SK-N-SH (cell line): ENCODE data around the gene UBE2C. TPM values are rescaled to one million over a fixed set of nuclear protein-coding genes. Genes with fewer than 3 reads are reported as not detected.
A peak's percentile ranks its signal among the peaks of the same experiment; 100 is the strongest.

Experiments
- CTCF ChIA-PET: fragments of 300-600, 350-600 bp; formaldehyde crosslinking; extraction: SDS; loops from one replicate; lab custom pipeline; 2021; lab: Yijun Ruan, JAX
- POLR2A ChIA-PET: fragments of 350-600 bp; sonication (Branson Sonifier 250); formaldehyde crosslinking; extraction: SDS; loops from one replicate; lab custom pipeline; 2020; ENCODE audit warnings: antibody characterized with exemption, inconsistent platforms; lab: Yijun Ruan, JAX
- DNase-seq: peaks from one replicate; pipeline ENCODE4 v3.0.0; 2012
- H2AFZ ChIP-seq: fragments of 200-600 bp; sonication (generic); 2 replicates; pipeline ENCODE4 v1.8.1; 2016; ENCODE audit warnings: antibody characterized with exemption, mild to moderate bottlenecking, low read depth
- H3F3A ChIP-seq: fragments of 200-600 bp; sonication (generic); replicated peaks from 2 replicates; pipeline ENCODE3; 2016; ENCODE audit warnings: antibody characterized with exemption, mild to moderate bottlenecking; ENCODE audit not compliant: insufficient read depth
- H3K27ac ChIP-seq, 2 experiments: fragments of 200-500 bp in 1 of 2; fragments of 200-600 bp in 1 of 2; sonication (Bioruptor generic) in 1 of 2; sonication (generic), shearing (Covaris generic) in 1 of 2; 2 replicates each; pipeline versions ENCODE4 v1.5.1 to v1.6.1; 2014 to 2016; ENCODE audit warnings: low read depth in 2 of 2, inconsistent platforms in 1 of 2, low read length in 1 of 2, mild to moderate bottlenecking in 1 of 2, mixed read lengths in 1 of 2
- H3K27me3 ChIP-seq: fragments of 200-600 bp; sonication (generic), shearing (Covaris generic); 2 replicates; pipeline ENCODE4 v1.6.1; 2016; ENCODE audit warnings: mixed run types; ENCODE audit not compliant: insufficient read depth
- H3K36me3 ChIP-seq, 2 experiments: fragments of 200-500 bp in 1 of 2; fragments of 200-600 bp in 1 of 2; sonication (Bioruptor generic) in 1 of 2; sonication (generic) in 1 of 2; replicated peaks in 1 of 2; 2 replicates each; pipeline versions ENCODE3 to v1.5.1; 2014 to 2016; ENCODE audit warnings: low read length in 1 of 2, mild to moderate bottlenecking in 1 of 2; ENCODE audit not compliant: insufficient read depth in 2 of 2, control insufficient read depth in 1 of 2
- H3K4me1 ChIP-seq, 2 experiments: fragments of 200-500 bp in 1 of 2; fragments of 200-600 bp in 1 of 2; sonication (Bioruptor generic) in 1 of 2; sonication (generic), shearing (Covaris generic) in 1 of 2; 2 replicates each; pipeline versions ENCODE4 v1.5.1 to v1.6.1; 2014 to 2016; ENCODE audit warnings: low read depth in 1 of 2, low read length in 1 of 2, mixed run types in 1 of 2; ENCODE audit not compliant: insufficient read depth in 2 of 2, control insufficient read depth in 1 of 2
- H3K4me2 ChIP-seq: fragments of 200-600 bp; sonication (generic), shearing (Covaris generic); 2 replicates; pipeline ENCODE4 v1.6.1; 2017; ENCODE audit warnings: mixed run types
- H3K4me3 ChIP-seq, 2 experiments: fragments of 200-500 bp in 1 of 2; fragments of 200-600 bp in 1 of 2; sonication (Bioruptor generic) in 1 of 2; sonication (generic), shearing (Covaris generic) in 1 of 2; 2 replicates each; pipeline versions ENCODE4 v1.5.1 to v1.8.1; 2014 to 2016; ENCODE audit warnings: low read depth in 2 of 2, inconsistent platforms in 1 of 2, low read length in 1 of 2, mild to moderate bottlenecking in 1 of 2, mixed read lengths in 1 of 2, moderate library complexity in 1 of 2
- H3K79me2 ChIP-seq: fragments of 200-600 bp; sonication (generic); 2 replicates; pipeline ENCODE4 v1.8.1; 2017; ENCODE audit warnings: mild to moderate bottlenecking; ENCODE audit not compliant: insufficient read depth
- H3K9ac ChIP-seq: fragments of 200-600 bp; sonication (generic); 2 replicates; pipeline ENCODE4 v1.6.1; 2017; ENCODE audit warnings: mixed run types
- H3K9me2 ChIP-seq: fragments of 200-600 bp; sonication (generic); 2 replicates; pipeline ENCODE4 v1.6.1; 2017; ENCODE audit warnings: mixed run types
- H3K9me3 ChIP-seq: fragments of 200-600 bp; sonication (generic); 2 replicates; pipeline ENCODE4 v1.6.1; 2017; ENCODE audit warnings: mixed run types, mild to moderate bottlenecking, moderate library complexity
- H4K20me1 ChIP-seq: fragments of 200-600 bp; sonication (generic); 2 replicates; pipeline ENCODE4 v1.6.1; 2017; ENCODE audit warnings: mild to moderate bottlenecking, mixed run types; ENCODE audit not compliant: insufficient read depth
- CTCF ChIP-seq: fragments of 200-600 bp; sonication (generic); IDR thresholded peaks from 2 replicates; pipeline ENCODE4 v1.6.1; 2017; ENCODE audit warnings: antibody characterized with exemption, mild to moderate bottlenecking, moderate library complexity
- FOXM1 ChIP-seq: IDR thresholded peaks from 2 replicates; pipeline ENCODE4 v1.4.0; 2012; ENCODE audit warnings: low read depth, mild to moderate bottlenecking
- NFIC ChIP-seq: IDR thresholded peaks from 2 replicates; pipeline ENCODE4 v1.4.0; 2012; ENCODE audit warnings: borderline replicate concordance
- SMC3 ChIP-seq: IDR thresholded peaks from 2 replicates; pipeline ENCODE4 v1.6.1; 2012; ENCODE audit warnings: low read depth, low read length, improper control_type of control experiment
- USF1 ChIP-seq: IDR thresholded peaks from 2 replicates; pipeline ENCODE4 v1.4.0; 2012; ENCODE audit warnings: low read depth, borderline replicate concordance
- ZBTB33 ChIP-seq: IDR thresholded peaks from 2 replicates; pipeline ENCODE4 v1.4.0; 2012; ENCODE audit warnings: low read depth, borderline replicate concordance
- WGBS: methylation state at CpG from one replicate; pipeline ENCODE4 v1.1.6; 2017; ENCODE audit warnings: low lambda C conversion rate; 5-methylcytosine and 5-hydroxymethylcytosine counted together
- polyA plus RNA-seq, 3 experiments: library from polyadenylated mRNA; depleted of rRNA; stranded (reverse); fragments of >200 nt; gene quantifications; 2 replicates each; pipeline ENCODE4 v1.2.3, GENCODE V29; 2012

The UBE2C gene
- polyA plus RNA-seq, 1 of the 3 experiments (the other 2 are of a cell fraction), result 115 TPM

- H3K36me3 ChIP-seq, result no peaks in the 10 kb centered on the region
- 81% methylated on average over 3 of the region's 6 CpGs for WGBS
- H3K9me3 ChIP-seq, result no peaks in the 10 kb centered on the region
- TF ChIP-seq CTCF (no peak), USF1 (no peak), NFIC (peak; percentile 30; the same call in 1 of the 2 replicates)
- H4K20me1 ChIP-seq, result no peaks in the 10 kb centered on the region
- DNase-seq, result no peak
- H2AFZ ChIP-seq, result no peak overlapping the region
- no peaks in the 10 kb centered on the region for H3K79me2 ChIP-seq
- H3K4me2 ChIP-seq, result no peak overlapping the region
- H3F3A ChIP-seq, result peaks cover 28% of the 10 kb centered on the region
- no peaks in the 10 kb centered on the region for H3K27me3 ChIP-seq
- H3K9me2 ChIP-seq, result no peaks in the 10 kb centered on the region
- H3K4me3 ChIP-seq, result no peak overlapping the region
- CTCF ChIA-PET, result interaction anchor here (1.1 to 2.0 kb wide), 2 partner anchors 12 to 16 kb away, joined by 3 to 19 read pairs; no protein-coding TSS in a partner anchor
- H3K27ac ChIP-seq, result no peak overlapping the region
- POLR2A ChIA-PET, result no interaction called here
- H3K4me1 ChIP-seq, result peaks cover 0 to 28% of the 10 kb centered on the region in 2 experiments; a peak in 3 of 4 replicates
- no peak overlapping the region for H3K9ac ChIP-seq
Observed at GRCh38 chr20:45783656-45784294, 28.7 kb upstream of the UBE2C start.

GRCh38 chr20:45788351-45788750 lies 24.1 kb upstream of the UBE2C start:
- CTCF ChIA-PET, result interaction anchor here (0.6 to 7.3 kb wide), 3 partner anchors 17 to 554 kb away, joined by 3 to 51 read pairs (median 3); no protein-coding TSS in a partner anchor
- no peaks in the 10 kb centered on the region for H3K9me2 ChIP-seq

More at GRCh38 chr20:45788351-45788750, 24.1 kb upstream of the UBE2C start:
- no peak for DNase-seq
- 39% methylated on average over 3 of the region's 3 CpGs for WGBS
- Histone ChIP-seq H3K4me3 (no peak overlapping the region), H3K27me3 (no peaks in the 10 kb centered on the region), H4K20me1 (no peaks in the 10 kb centered on the region), H3K9ac (no peak overlapping the region), H3K9me3 (no peaks in the 10 kb centered on the region), H2AFZ (no peak overlapping the region), H3K4me2 (no peak overlapping the region), H3K4me1 (peaks cover 0 to 9% of the 10 kb centered on the region in 2 experiments; a peak in 2 of 4 replicates), H3K36me3 (no peaks in the 10 kb centered on the region), H3K27ac (no peak overlapping the region), H3F3A (no peaks in the 10 kb centered on the region), H3K79me2 (peaks cover 14% of the 10 kb centered on the region)
- TF ChIP-seq FOXM1 (no peak), ZBTB33 (no peak), SMC3 (no peak)
- POLR2A ChIA-PET, result no interaction called here
